Mesenchymal stem cell (in vitro differentiated cells and primary cell): ENCODE results near the gene CREM.
A peak's percentile ranks its signal among the peaks of the same experiment; 100 is the strongest.

Source experiments
- DNase-seq: peaks from one replicate; pipeline ENCODE4 v3.0.0-alpha.2; 2013
- H2AFZ ChIP-seq: one replicate; pipeline ENCODE4 v1.6.1; 2013; ENCODE audit warnings: low read depth, mild to moderate bottlenecking, control low read depth, inconsistent platforms, low read length, moderate library complexity
- H2AK5ac ChIP-seq: 2 replicates; pipeline ENCODE4 v1.6.1; 2013; ENCODE audit warnings: low read length, moderate library complexity, mild to moderate bottlenecking, inconsistent platforms; ENCODE audit not compliant: severe bottlenecking
- H2BK120ac ChIP-seq: one replicate; pipeline ENCODE4 v1.6.1; 2013; ENCODE audit warnings: low read depth, mild to moderate bottlenecking, inconsistent platforms, low read length, moderate library complexity
- H2BK12ac ChIP-seq, 2 experiments: one replicate each; pipeline ENCODE4 v1.6.1; 2013; ENCODE audit warnings: inconsistent platforms in 2 of 2, low read length in 2 of 2, mild to moderate bottlenecking in 2 of 2, moderate library complexity in 2 of 2, control low read depth in 1 of 2
- H2BK15ac ChIP-seq: one replicate; pipeline ENCODE4 v1.6.1; 2013; ENCODE audit warnings: mild to moderate bottlenecking, low read depth, inconsistent platforms; ENCODE audit not compliant: poor library complexity, severe bottlenecking
- H2BK5ac ChIP-seq: 2 replicates; pipeline ENCODE4 v1.6.1; 2013; ENCODE audit warnings: low read depth, mild to moderate bottlenecking, low read length, control low read depth, inconsistent platforms; ENCODE audit not compliant: poor library complexity, severe bottlenecking
- H3K14ac ChIP-seq, 2 experiments: one replicate each; pipeline ENCODE4 v1.6.1; 2013; ENCODE audit warnings: inconsistent platforms in 2 of 2, low read length in 2 of 2, control low read depth in 1 of 2, mild to moderate bottlenecking in 1 of 2, moderate library complexity in 1 of 2
- H3K18ac ChIP-seq, 2 experiments: one replicate each; pipeline ENCODE4 v1.6.1; 2013; ENCODE audit warnings: inconsistent platforms in 2 of 2, low read length in 2 of 2, control low read depth in 1 of 2, low read depth in 1 of 2, mild to moderate bottlenecking in 1 of 2
- H3K23ac ChIP-seq, 2 experiments: one replicate each; pipeline ENCODE4 v1.6.1; 2013; ENCODE audit warnings: inconsistent platforms in 2 of 2, low read length in 2 of 2, mild to moderate bottlenecking in 2 of 2, moderate library complexity in 2 of 2, control low read depth in 1 of 2
- H3K27ac ChIP-seq: 2 replicates; pipeline ENCODE4 v1.5.1; 2013; ENCODE audit warnings: mild to moderate bottlenecking, moderate library complexity, low read length, control low read depth, inconsistent platforms; ENCODE audit not compliant: poor library complexity, severe bottlenecking
- H3K27me3 ChIP-seq, 2 experiments: 2 replicates each; pipeline versions ENCODE4 v1.6.1 to v1.7.0; 2013; ENCODE audit warnings: low read length in 2 of 2, mild to moderate bottlenecking in 2 of 2, moderate library complexity in 2 of 2, control low read depth in 1 of 2, inconsistent platforms in 1 of 2; ENCODE audit not compliant: control insufficient read depth in 1 of 2, insufficient read depth in 1 of 2
- H3K36me3 ChIP-seq, 2 experiments: 2 replicates each; pipeline versions ENCODE4 v1.6.1 to v1.7.0; 2013; ENCODE audit warnings: low read length in 2 of 2, control low read depth in 1 of 2, inconsistent platforms in 1 of 2, low read depth in 1 of 2, mild to moderate bottlenecking in 1 of 2; ENCODE audit not compliant: insufficient read depth in 2 of 2, control insufficient read depth in 1 of 2
- H3K4ac ChIP-seq, 2 experiments: one replicate each; pipeline ENCODE4 v1.6.1; 2013; ENCODE audit warnings: inconsistent platforms in 2 of 2, low read length in 2 of 2, mild to moderate bottlenecking in 2 of 2, moderate library complexity in 2 of 2, control low read depth in 1 of 2, low read depth in 1 of 2
- H3K4me1 ChIP-seq: 2 replicates; pipeline ENCODE4 v1.6.1; 2013; ENCODE audit warnings: low read depth, low read length, control low read depth; ENCODE audit not compliant: control insufficient read depth, insufficient read depth
- H3K4me2 ChIP-seq: 2 replicates; pipeline ENCODE4 v1.6.1; 2013; ENCODE audit warnings: low read length, mild to moderate bottlenecking, inconsistent platforms; ENCODE audit not compliant: poor library complexity, severe bottlenecking
- H3K4me3 ChIP-seq, 2 experiments: 2 replicates each; pipeline versions ENCODE4 v1.5.1 to v1.7.0; 2013; ENCODE audit warnings: low read length in 2 of 2, mild to moderate bottlenecking in 2 of 2, control low read depth in 1 of 2, low read depth in 1 of 2; ENCODE audit not compliant: insufficient read depth in 1 of 2
- H3K79me1 ChIP-seq: replicated peaks from 2 replicates; pipeline ENCODE4 v1.6.1; 2013; ENCODE audit warnings: mild to moderate bottlenecking, control low read depth, low read length, inconsistent platforms; ENCODE audit not compliant: poor library complexity, severe bottlenecking
- H3K9ac ChIP-seq: 2 replicates; pipeline ENCODE4 v1.7.0; 2013; ENCODE audit warnings: mild to moderate bottlenecking, low read length, moderate library complexity
- H3K9me3 ChIP-seq: 2 replicates; pipeline ENCODE4 v1.7.0; 2013; ENCODE audit warnings: mild to moderate bottlenecking, low read length; ENCODE audit not compliant: control insufficient read depth
- H4K8ac ChIP-seq: one replicate; pipeline ENCODE4 v1.6.1; 2013; ENCODE audit warnings: inconsistent platforms, mild to moderate bottlenecking, low read length, moderate library complexity
- H4K91ac ChIP-seq: one replicate; pipeline ENCODE4 v1.6.1; 2013; ENCODE audit warnings: mild to moderate bottlenecking, low read length, inconsistent platforms
- WGBS: methylation state at CpG from one replicate; pipeline ENCODE4 v1.1.7; 2013; ENCODE audit warnings: mixed read lengths; 5-methylcytosine and 5-hydroxymethylcytosine counted together

CREM gene

DNA sequence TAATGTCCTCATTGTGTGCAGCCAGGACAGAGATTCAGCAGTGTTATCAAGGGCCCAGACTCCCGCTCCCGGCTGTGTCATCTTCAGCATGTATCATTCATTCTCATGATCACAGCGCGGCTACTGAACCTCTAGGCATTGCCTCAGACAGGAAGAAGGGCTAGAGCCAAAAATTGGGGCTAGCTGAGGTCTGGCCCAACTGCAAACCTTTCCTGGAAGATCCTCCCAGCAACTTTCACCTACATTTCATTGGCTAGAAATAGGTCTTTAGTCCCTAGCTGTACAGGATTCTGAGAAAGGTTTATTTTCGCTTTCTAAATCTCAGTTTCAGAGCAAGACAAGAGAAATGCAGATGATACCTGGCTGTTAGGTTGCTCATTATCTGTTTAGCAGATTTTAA is 81.9 kb downstream of the CREM start:
- DNase-seq, result no peak
- no peak overlapping the region for H2BK120ac ChIP-seq
- H2BK12ac ChIP-seq, result no peak overlapping the region
- H2BK15ac ChIP-seq, result no peak overlapping the region
- H3K27me3 ChIP-seq, result no peaks in the 10 kb centered on the region
- no peak overlapping the region for H3K4me3 ChIP-seq
- H2BK5ac ChIP-seq, result no peak overlapping the region
- no peak overlapping the region for H3K23ac ChIP-seq
- H2AFZ ChIP-seq, result no peak overlapping the region
- H2AK5ac ChIP-seq, result no peak overlapping the region
- H3K18ac ChIP-seq, result no peak overlapping the region
- H4K91ac ChIP-seq, result no peak overlapping the region
- H3K9ac ChIP-seq, result no peak overlapping the region
- WGBS, result 98% methylated on average over 5 of the region's 5 CpGs
- H3K4me1 ChIP-seq, result peaks cover 5% of the 10 kb centered on the region
- H3K14ac ChIP-seq, result no peak overlapping the region
- no peak overlapping the region for H3K27ac ChIP-seq
- H3K4me2 ChIP-seq, result no peak overlapping the region
- H3K9me3 ChIP-seq, result no peaks in the 10 kb centered on the region
- no peak overlapping the region for H3K4ac ChIP-seq
- peaks cover 3 to 7% of the 10 kb centered on the region in 2 experiments for H3K36me3 ChIP-seq
- H3K79me1 ChIP-seq, result peaks cover 4% of the 10 kb centered on the region
- H4K8ac ChIP-seq, result no peak overlapping the region

DNA sequence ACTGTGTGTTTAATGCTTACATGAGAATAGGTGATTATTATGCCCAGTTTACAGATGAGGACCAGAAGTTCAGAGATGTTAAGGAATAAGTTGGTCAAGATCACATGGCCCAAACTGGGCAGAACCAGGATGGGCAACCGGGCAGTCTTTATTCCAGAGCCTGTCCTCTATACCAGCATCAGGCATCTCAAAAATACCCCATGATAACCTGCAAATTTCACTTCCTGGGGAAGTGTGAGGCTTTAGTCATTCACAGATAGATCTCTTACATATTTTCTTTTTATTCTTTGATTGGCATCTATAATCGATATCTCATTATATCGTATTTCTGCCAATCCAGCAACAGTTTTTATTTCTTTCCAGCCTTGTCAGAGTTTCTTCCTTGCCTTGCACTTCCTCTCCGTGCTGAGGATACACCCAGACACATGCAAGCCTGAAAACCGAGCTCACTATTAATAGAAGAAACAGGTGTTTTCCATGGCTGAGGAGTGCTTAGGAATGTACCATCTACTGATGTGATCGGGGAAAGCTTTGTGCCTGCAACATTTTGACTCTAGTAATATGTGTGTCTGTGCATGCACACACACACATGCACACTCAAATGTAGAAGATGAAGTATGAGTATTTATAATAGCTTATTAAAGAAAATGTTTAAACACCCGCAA is 82.4 kb downstream of the CREM start:
- no peak overlapping the region for H3K9ac ChIP-seq
- no peak for DNase-seq
- no peak overlapping the region for H2BK120ac ChIP-seq
- H4K8ac ChIP-seq, result no peak overlapping the region
- 97% methylated on average over 3 of the region's 7 CpGs for WGBS
- peaks cover 5% of the 10 kb centered on the region for H3K4me1 ChIP-seq
- peaks cover 3 to 7% of the 10 kb centered on the region in 2 experiments for H3K36me3 ChIP-seq
- no peak overlapping the region for H4K91ac ChIP-seq
- H3K27me3 ChIP-seq, result no peaks in the 10 kb centered on the region
- no peak overlapping the region for H2BK5ac ChIP-seq
- H3K27ac ChIP-seq, result no peak overlapping the region
- H3K4me2 ChIP-seq, result no peak overlapping the region
- H3K9me3 ChIP-seq, result no peaks in the 10 kb centered on the region
- H3K4ac ChIP-seq, result no peak overlapping the region
- H2AFZ ChIP-seq, result no peak overlapping the region
- no peak overlapping the region for H3K18ac ChIP-seq
- no peak overlapping the region for H3K4me3 ChIP-seq
- no peak overlapping the region for H2AK5ac ChIP-seq
- no peak overlapping the region for H2BK15ac ChIP-seq
- H3K79me1 ChIP-seq, result peaks cover 1% of the 10 kb centered on the region
- no peak overlapping the region for H3K14ac ChIP-seq
- no peak overlapping the region for H3K23ac ChIP-seq
- no peak overlapping the region for H2BK12ac ChIP-seq

DNA sequence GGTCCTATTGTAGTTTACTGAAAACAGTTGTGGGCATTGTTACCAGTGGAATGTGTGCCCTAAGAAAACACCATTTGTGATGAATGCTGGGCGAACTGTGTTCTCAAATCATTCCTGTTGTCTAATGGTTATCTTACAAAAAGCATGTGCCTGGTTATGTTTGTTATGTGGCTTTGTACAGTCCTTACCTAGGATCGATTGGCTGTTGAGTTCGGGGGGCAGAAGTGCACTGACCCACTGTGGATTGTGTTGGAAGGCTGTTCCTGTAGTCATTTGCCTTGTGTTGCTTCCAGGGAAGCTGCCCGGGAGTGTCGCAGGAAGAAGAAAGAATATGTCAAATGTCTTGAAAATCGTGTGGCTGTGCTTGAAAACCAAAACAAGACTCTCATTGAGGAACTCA is 84.3 kb downstream of the CREM start:
- no peak overlapping the region for H3K4ac ChIP-seq
- no peak overlapping the region for H2BK120ac ChIP-seq
- DNase-seq, result no peak
- H4K8ac ChIP-seq, result no peak overlapping the region
- H2BK15ac ChIP-seq, result no peak overlapping the region
- H3K4me2 ChIP-seq, result no peak overlapping the region
- H3K9ac ChIP-seq, result no peak overlapping the region
- peaks cover 7% of the 10 kb centered on the region for H3K4me1 ChIP-seq
- H2AFZ ChIP-seq, result no peak overlapping the region
- H3K4me3 ChIP-seq, result no peak overlapping the region
- H3K79me1 ChIP-seq, result peaks cover 1% of the 10 kb centered on the region
- H3K14ac ChIP-seq, result no peak overlapping the region
- no peak overlapping the region for H2AK5ac ChIP-seq
- no peak overlapping the region for H2BK5ac ChIP-seq
- H4K91ac ChIP-seq, result no peak overlapping the region
- no peak overlapping the region for H3K18ac ChIP-seq
- no peak overlapping the region for H2BK12ac ChIP-seq
- 92% methylated on average over 5 of the region's 6 CpGs for WGBS
- no peak overlapping the region for H3K27ac ChIP-seq
- H3K23ac ChIP-seq, result no peak overlapping the region
- H3K36me3 ChIP-seq, result peaks cover 3 to 7% of the 10 kb centered on the region in 2 experiments
- H3K27me3 ChIP-seq, result no peaks in the 10 kb centered on the region
- H3K9me3 ChIP-seq, result no peaks in the 10 kb centered on the region

DNA sequence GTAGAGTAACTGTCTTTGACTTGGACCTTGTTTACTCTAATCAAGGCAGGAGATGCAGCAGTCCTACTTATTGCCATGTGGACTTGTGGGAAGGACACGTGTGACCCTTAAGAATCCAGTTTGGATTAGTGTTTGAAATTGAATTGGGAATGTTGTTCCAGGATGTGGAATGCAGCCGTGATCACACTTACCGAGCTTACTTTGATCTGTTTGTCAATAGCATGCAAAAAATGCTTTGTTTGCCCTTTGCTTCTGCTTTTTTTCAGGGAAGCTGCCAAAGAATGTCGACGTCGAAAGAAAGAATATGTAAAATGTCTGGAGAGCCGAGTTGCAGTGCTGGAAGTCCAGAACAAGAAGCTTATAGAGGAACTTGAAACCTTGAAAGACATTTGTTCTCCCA is 84.7 kb downstream of the CREM start:
- no peak overlapping the region for H2AK5ac ChIP-seq
- H3K18ac ChIP-seq, result no peak overlapping the region
- H3K79me1 ChIP-seq, result no peaks in the 10 kb centered on the region
- no peaks in the 10 kb centered on the region for H3K27me3 ChIP-seq
- no peaks in the 10 kb centered on the region for H3K9me3 ChIP-seq
- H3K4me1 ChIP-seq, result peaks cover 7% of the 10 kb centered on the region
- H4K8ac ChIP-seq, result peak overlapping the region; percentile 42
- 44% methylated on average over 6 of the region's 7 CpGs for WGBS
- DNase-seq, result no peak
- no peak overlapping the region for H3K4me3 ChIP-seq
- H2BK15ac ChIP-seq, result no peak overlapping the region
- H3K4ac ChIP-seq, result no peak overlapping the region
- no peak overlapping the region for H3K27ac ChIP-seq
- no peak overlapping the region for H2BK12ac ChIP-seq
- no peak overlapping the region for H3K14ac ChIP-seq
- H4K91ac ChIP-seq, result no peak overlapping the region
- H3K36me3 ChIP-seq, result peaks cover 3 to 7% of the 10 kb centered on the region in 2 experiments
- H3K9ac ChIP-seq, result no peak overlapping the region
- H3K23ac ChIP-seq, result no peak overlapping the region
- H3K4me2 ChIP-seq, result no peak overlapping the region
- H2AFZ ChIP-seq, result no peak overlapping the region
- no peak overlapping the region for H2BK5ac ChIP-seq
- no peak overlapping the region for H2BK120ac ChIP-seq
